GM21367 (cell line): ENCODE measurements around the gene PLEKHM1.
A peak's percentile ranks its signal among the peaks of the same experiment; 100 is the strongest.
"Not testable (repeated sequence)": the region's sequence is repeated elsewhere in the genome, so short reads cannot be mapped to it uniquely, and the experiment has no call there.

ENCODE experiments used
- ATAC-seq: cut with Tn5 transposase; IDR thresholded peaks from one replicate; pipeline ENCODE4 v1.9.1; 2021; ENCODE audit not compliant: unreplicated experiment

The PLEKHM1 gene

GRCh38 chr17:45490615-45491433, at the start of gene PLEKHM1:
TSS of gene PLEKHM1 (minus strand) at chr17:45490721. CDS start at chr17:45482484, 8,237 bp downstream.
- ATAC-seq = peak; percentile 88

GRCh38 chr17:45538168-45538567, 47.6 kb upstream of the PLEKHM1 start:
- ATAC-seq = not testable (repeated sequence)

GRCh38 chr17:45506072-45506471, 15.6 kb upstream of the PLEKHM1 start:
- ATAC-seq = not testable (repeated sequence)

- not testable (repeated sequence) for ATAC-seq
Measured at GRCh38 chr17:45505183-45505582, 14.7 kb upstream of the PLEKHM1 start.

- not testable (repeated sequence) for ATAC-seq
Measured at GRCh38 chr17:45501092-45501707, 10.7 kb upstream of the PLEKHM1 start.

- not testable (repeated sequence) for ATAC-seq
Measured at GRCh38 chr17:45500478-45500877, 10.0 kb upstream of the PLEKHM1 start.

- not testable (repeated sequence) for ATAC-seq
Measured at GRCh38 chr17:45499208-45499607, 8.7 kb upstream of the PLEKHM1 start.

GRCh38 chr17:45498377-45498776, 7.9 kb upstream of the PLEKHM1 start:
- ATAC-seq = not testable (repeated sequence)

GRCh38 chr17:45497449-45497848, 6.9 kb upstream of the PLEKHM1 start:
- ATAC-seq = not testable (repeated sequence)

- not testable (repeated sequence) for ATAC-seq
Measured at GRCh38 chr17:45496507-45496906, 6.0 kb upstream of the PLEKHM1 start.

- ATAC-seq = not testable (repeated sequence)
Measured at GRCh38 chr17:45494556-45494955, 4.0 kb upstream of the PLEKHM1 start.

- ATAC-seq = not testable (repeated sequence)
Measured at GRCh38 chr17:45492156-45492555, 1.6 kb upstream of the PLEKHM1 start.

GRCh38 chr17:45490198-45490597, 323 bp downstream of the PLEKHM1 start:
- peak; percentile 15 for ATAC-seq

- ATAC-seq = not testable (repeated sequence)
Measured at GRCh38 chr17:45487704-45488103, 2.8 kb downstream of the PLEKHM1 start.

- ATAC-seq = not testable (repeated sequence)
Measured at GRCh38 chr17:45483591-45484216, 6.8 kb downstream of the PLEKHM1 start.

- ATAC-seq = not testable (repeated sequence)
Measured at GRCh38 chr17:45483177-45483576, 7.3 kb downstream of the PLEKHM1 start.

- ATAC-seq = not testable (repeated sequence)
Measured at GRCh38 chr17:45482317-45482716, 8.2 kb downstream of the PLEKHM1 start.

GRCh38 chr17:45475436-45475835, 15.1 kb downstream of the PLEKHM1 start:
- ATAC-seq = not testable (repeated sequence)

- ATAC-seq = not testable (repeated sequence)
Measured at GRCh38 chr17:45472249-45472648, 18.3 kb downstream of the PLEKHM1 start.

GRCh38 chr17:45469204-45469563, 21.3 kb downstream of the PLEKHM1 start:
- ATAC-seq = not testable (repeated sequence)
